ENCODE data around the gene RASAL1.

Gene RASAL1

GRCh38 chr12:113070117-113070906, 65.2 kb downstream of the RASAL1 start:
- no peak for DNase-seq

- DNase-seq: no peak
Measured at GRCh38 chr12:113069751-113070116, 65.8 kb downstream of the RASAL1 start.

GRCh38 chr12:113069149-113069548, 66.4 kb downstream of the RASAL1 start:
- no peak for DNase-seq

GRCh38 chr12:113067987-113068935, 67.3 kb downstream of the RASAL1 start:
- DNase-seq: no peak

- no peak for DNase-seq
Measured at GRCh38 chr12:113066813-113067400, 68.7 kb downstream of the RASAL1 start.

- peak; percentile 76 for DNase-seq
Measured at GRCh38 chr12:113065126-113066007, 70.2 kb downstream of the RASAL1 start.

- DNase-seq: no peak
Measured at GRCh38 chr12:113064395-113065125, 71.0 kb downstream of the RASAL1 start.

- no peak for DNase-seq
Measured at GRCh38 chr12:113063396-113064350, 71.9 kb downstream of the RASAL1 start.

- peak; percentile 48 for DNase-seq
Measured at GRCh38 chr12:113062502-113063395, 72.8 kb downstream of the RASAL1 start.

- no peak for DNase-seq
Measured at GRCh38 chr12:113061061-113061694, 74.4 kb downstream of the RASAL1 start.

- no peak for DNase-seq
Measured at GRCh38 chr12:113060336-113060960, 75.1 kb downstream of the RASAL1 start.

GRCh38 chr12:113059071-113059595, 76.4 kb downstream of the RASAL1 start:
- DNase-seq: no peak

GRCh38 chr12:113058553-113058952, 77.0 kb downstream of the RASAL1 start:
- DNase-seq: no peak

GRCh38 chr12:113057565-113058485, 77.7 kb downstream of the RASAL1 start:
- DNase-seq: peak; percentile 61

GRCh38 chr12:113056631-113057488, 78.7 kb downstream of the RASAL1 start, which contains the start of gene DTX1:
Gene DTX1 (plus strand): TSS chr12:113056730. CDS start chr12:113058193, 1,463 bp downstream.
- DNase-seq: peak; percentile 72

- DNase-seq: peak; percentile 44
Measured at GRCh38 chr12:113056381-113056630, 79.3 kb downstream of the RASAL1 start.
